ENCODE results near the gene PCDH17. TPM values are rescaled to one million over a fixed set of nuclear protein-coding genes. Genes with fewer than 3 reads are reported as not detected.
A peak's percentile ranks its signal among the peaks of the same experiment; 100 is the strongest.

PCDH17 gene
- total RNA-seq, 1 experiment from 2014 or later, result 0.85 TPM

DNA sequence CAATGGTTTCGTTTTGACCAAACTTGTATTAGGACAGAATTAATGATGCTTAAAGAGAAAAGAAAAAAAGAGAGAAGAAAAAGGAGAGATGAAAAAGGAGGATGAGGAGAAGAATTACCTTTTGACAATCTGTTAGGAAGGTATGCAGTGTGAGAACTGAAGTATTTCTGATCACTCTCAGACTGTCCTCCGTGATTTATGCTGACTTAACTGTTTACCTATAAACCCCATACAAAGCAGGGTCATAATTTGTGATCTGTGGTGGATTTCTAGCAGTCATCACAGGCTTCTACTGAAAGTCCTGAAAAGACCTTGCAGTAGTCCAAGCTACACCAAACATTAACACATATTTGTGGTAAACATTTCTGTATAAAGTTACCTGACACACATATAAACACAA lies 93.9 kb downstream of the PCDH17 start:
- H3K4me3 Mint-ChIP-seq, result no peak overlapping the region
- ChIA-PET POLR2A (no interaction called here), CTCF (interaction anchor here (1.2 to 1.3 kb wide), 2 partner anchors 92 kb away, joined by 4 to 6 read pairs; no protein-coding TSS in a partner anchor)
- H3K9me3 Mint-ChIP-seq, result no peaks in the 10 kb centered on the region
- ATAC-seq (no peak), DNase-seq (ENCODE audit: low spot score) (no peak)
- no peaks in the 10 kb centered on the region for H3K36me3 Mint-ChIP-seq
- peaks cover 29% of the 10 kb centered on the region for H3K27me3 Mint-ChIP-seq (ENCODE audit: low read depth)
- TF ChIP-seq, protein P1, sequence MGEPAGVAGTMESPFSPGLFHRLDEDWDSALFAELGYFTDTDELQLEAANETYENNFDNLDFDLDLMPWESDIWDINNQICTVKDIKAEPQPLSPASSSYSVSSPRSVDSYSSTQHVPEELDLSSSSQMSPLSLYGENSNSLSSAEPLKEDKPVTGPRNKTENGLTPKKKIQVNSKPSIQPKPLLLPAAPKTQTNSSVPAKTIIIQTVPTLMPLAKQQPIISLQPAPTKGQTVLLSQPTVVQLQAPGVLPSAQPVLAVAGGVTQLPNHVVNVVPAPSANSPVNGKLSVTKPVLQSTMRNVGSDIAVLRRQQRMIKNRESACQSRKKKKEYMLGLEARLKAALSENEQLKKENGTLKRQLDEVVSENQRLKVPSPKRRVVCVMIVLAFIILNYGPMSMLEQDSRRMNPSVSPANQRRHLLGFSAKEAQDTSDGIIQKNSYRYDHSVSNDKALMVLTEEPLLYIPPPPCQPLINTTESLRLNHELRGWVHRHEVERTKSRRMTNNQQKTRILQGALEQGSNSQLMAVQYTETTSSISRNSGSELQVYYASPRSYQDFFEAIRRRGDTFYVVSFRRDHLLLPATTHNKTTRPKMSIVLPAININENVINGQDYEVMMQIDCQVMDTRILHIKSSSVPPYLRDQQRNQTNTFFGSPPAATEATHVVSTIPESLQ (CRISPR knock-in tag; IDR thresholded peaks at IDR 0.05), result no peak
- TF ChIP-seq IRF2 (CRISPR knock-in tag; IDR thresholded peaks at IDR 0.05; ENCODE audit: borderline replicate concordance, low read depth) (no peak), FOXJ3 (CRISPR knock-in tag; IDR thresholded peaks at IDR 0.05; ENCODE audit: borderline replicate concordance) (no peak), GTF2I (CRISPR knock-in tag; conservative IDR thresholded peaks at IDR 0.05) (no peak), ETV6 (CRISPR knock-in tag; IDR thresholded peaks at IDR 0.05) (no peak)
- TF ChIP-seq, protein P2, sequence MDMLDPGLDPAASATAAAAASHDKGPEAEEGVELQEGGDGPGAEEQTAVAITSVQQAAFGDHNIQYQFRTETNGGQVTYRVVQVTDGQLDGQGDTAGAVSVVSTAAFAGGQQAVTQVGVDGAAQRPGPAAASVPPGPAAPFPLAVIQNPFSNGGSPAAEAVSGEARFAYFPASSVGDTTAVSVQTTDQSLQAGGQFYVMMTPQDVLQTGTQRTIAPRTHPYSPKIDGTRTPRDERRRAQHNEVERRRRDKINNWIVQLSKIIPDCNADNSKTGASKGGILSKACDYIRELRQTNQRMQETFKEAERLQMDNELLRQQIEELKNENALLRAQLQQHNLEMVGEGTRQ (CRISPR knock-in tag; IDR thresholded peaks at IDR 0.05), result no peak
- H3K27ac Mint-ChIP-seq, result no peak overlapping the region
- H3K4me1 Mint-ChIP-seq, result peaks cover 16% of the 10 kb centered on the region

DNA sequence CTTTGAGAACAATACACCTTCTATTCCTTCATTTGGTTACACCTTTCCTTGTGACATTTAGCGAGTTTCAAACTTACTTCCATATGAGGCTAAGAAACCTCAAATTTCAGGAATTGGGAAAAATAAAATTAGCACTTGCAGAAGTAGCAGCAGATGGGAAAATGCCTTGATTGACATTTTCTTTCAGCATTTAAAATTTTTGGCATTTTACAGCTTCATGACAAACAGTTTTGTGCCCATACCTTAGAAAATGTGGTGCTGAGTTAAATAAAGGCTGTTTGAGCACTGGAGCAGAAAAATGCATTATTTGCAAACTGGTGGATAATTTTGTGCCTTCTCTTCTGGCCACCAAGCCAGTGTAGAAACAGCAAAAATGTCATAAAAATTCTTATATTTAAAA lies 95.4 kb downstream of the PCDH17 start:
- no peak for ATAC-seq
- Mint-ChIP-seq H3K27ac (no peak overlapping the region), H3K27me3 (ENCODE audit: low read depth) (peaks cover 23% of the 10 kb centered on the region), H3K4me3 (no peak overlapping the region), H3K36me3 (no peaks in the 10 kb centered on the region), H3K4me1 (peaks cover 16% of the 10 kb centered on the region), H3K9me3 (no peaks in the 10 kb centered on the region)
- DNase-seq (ENCODE audit: low spot score), result no peak
- CTCF ChIA-PET, result interaction anchor here (1.7 kb wide), 1 partner anchor 102 kb away, joined by 4 read pairs; no protein-coding TSS in a partner anchor
- TF ChIP-seq, protein P3, sequence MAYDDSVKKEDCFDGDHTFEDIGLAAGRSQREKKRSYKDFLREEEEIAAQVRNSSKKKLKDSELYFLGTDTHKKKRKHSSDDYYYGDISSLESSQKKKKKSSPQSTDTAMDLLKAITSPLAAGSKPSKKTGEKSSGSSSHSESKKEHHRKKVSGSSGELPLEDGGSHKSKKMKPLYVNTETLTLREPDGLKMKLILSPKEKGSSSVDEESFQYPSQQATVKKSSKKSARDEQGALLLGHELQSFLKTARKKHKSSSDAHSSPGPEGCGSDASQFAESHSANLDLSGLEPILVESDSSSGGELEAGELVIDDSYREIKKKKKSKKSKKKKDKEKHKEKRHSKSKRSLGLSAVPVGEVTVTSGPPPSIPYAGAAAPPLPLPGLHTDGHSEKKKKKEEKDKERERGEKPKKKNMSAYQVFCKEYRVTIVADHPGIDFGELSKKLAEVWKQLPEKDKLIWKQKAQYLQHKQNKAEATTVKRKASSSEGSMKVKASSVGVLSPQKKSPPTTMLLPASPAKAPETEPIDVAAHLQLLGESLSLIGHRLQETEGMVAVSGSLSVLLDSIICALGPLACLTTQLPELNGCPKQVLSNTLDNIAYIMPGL (CRISPR knock-in tag; IDR thresholded peaks at IDR 0.05), result no peak
- no peak for TF ChIP-seq JUN (CRISPR knock-in tag; IDR thresholded peaks at IDR 0.05)
- TF ChIP-seq ZNF219 (CRISPR knock-in tag; IDR thresholded peaks at IDR 0.05; ENCODE audit: borderline replicate concordance), result no peak
- POLR2A ChIA-PET, result no interaction called here

DNA sequence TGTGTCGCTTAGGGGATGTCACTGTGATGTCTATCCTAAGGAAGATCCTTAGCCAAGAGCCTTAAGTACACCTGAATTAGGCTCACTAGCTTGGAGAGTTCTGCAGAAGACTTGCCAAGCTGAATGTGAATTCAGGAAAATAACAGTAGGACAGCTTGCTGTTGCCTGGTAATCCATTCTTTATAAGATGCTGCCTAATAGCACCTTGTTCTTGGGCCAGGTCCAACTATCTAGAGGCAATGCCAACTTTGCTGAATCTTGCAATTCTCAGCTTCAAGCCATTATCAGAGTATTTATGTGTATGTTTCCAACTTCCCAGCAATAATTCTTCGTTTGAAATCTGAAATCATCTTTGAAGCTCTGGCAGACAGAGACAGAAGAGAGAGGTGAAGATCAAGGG lies 102.8 kb downstream of the PCDH17 start:
- Mint-ChIP-seq H3K27ac (no peak overlapping the region), H3K4me3 (no peak overlapping the region), H3K36me3 (no peaks in the 10 kb centered on the region), H3K9me3 (no peaks in the 10 kb centered on the region), H3K27me3 (ENCODE audit: low read depth) (peaks cover 8% of the 10 kb centered on the region), H3K4me1 (peaks cover 12% of the 10 kb centered on the region)
- POLR2A ChIA-PET, result interaction anchor here (0.5 kb wide), 1 partner anchor 1490 kb away, joined by 3 read pairs; no protein-coding TSS in a partner anchor
- TF ChIP-seq, protein P4, sequence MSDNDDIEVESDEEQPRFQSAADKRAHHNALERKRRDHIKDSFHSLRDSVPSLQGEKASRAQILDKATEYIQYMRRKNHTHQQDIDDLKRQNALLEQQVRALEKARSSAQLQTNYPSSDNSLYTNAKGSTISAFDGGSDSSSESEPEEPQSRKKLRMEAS (CRISPR knock-in tag; IDR thresholded peaks at IDR 0.05), result no peak
- TF ChIP-seq NFYB (CRISPR knock-in tag; conservative IDR thresholded peaks at IDR 0.05; ENCODE audit: low read depth), result no peak
- ATAC-seq (no peak), DNase-seq (ENCODE audit: low spot score) (no peak)
- CTCF ChIA-PET, result interaction anchor here (1.8 kb wide), 1 partner anchor 110 kb away, joined by 5 read pairs; no protein-coding TSS in a partner anchor

DNA sequence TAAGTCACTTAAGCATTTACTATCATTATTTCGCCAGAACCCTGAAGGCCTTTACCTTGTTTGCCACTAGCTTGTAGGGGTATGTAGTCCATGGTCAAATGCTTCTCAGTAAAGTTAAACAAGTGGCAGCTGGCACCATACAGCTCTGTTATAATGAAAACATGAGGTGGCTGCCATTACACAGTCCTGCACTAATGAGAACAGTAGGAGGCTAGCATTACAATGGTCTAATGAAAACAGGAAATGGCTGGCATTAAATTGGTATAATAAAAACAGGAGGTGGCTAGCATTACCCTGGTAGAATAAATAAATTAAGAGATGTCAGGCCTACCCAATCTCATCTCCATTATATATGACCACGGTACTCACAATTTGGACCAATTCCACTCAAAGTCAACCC lies 107.5 kb downstream of the PCDH17 start:
- CTCF ChIA-PET, result interaction anchor here (0.9 to 1.8 kb wide), 2 partner anchors 106 to 114 kb away, joined by 4 to 5 read pairs; no protein-coding TSS in a partner anchor
- Mint-ChIP-seq H3K9me3 (no peaks in the 10 kb centered on the region), H3K36me3 (no peaks in the 10 kb centered on the region), H3K4me1 (peaks cover 33% of the 10 kb centered on the region), H3K4me3 (no peak overlapping the region), H3K27ac (no peak overlapping the region), H3K27me3 (ENCODE audit: low read depth) (peaks cover 11% of the 10 kb centered on the region)
- ATAC-seq (peak; percentile 90), DNase-seq (ENCODE audit: low spot score) (no peak)
- TF ChIP-seq SMAD3 (CRISPR knock-in tag; IDR thresholded peaks at IDR 0.05; ENCODE audit: borderline replicate concordance) (no peak), ESRRA (CRISPR knock-in tag; IDR thresholded peaks at IDR 0.05; ENCODE audit: borderline replicate concordance) (no peak), EMX1 (CRISPR knock-in tag; IDR thresholded peaks at IDR 0.05) (no peak), RELA (CRISPR knock-in tag; IDR thresholded peaks at IDR 0.05; ENCODE audit: borderline replicate concordance) (no peak)
- POLR2A ChIA-PET, result no interaction called here

All from WTC11 (cell line).